22Rv1 (cell line): ENCODE data around the gene TRIP12.

ENCODE experiments used
- CTCF ChIP-seq: fragments of 450-650 bp; IDR thresholded peaks from 2 replicates; pipeline ENCODE4 v1.5.1; 2017; ENCODE audit warnings: mild to moderate bottlenecking
- ZFX ChIP-seq: fragments of 450-650 bp; IDR thresholded peaks from 2 replicates; pipeline ENCODE4 v1.6.1; 2017; ENCODE audit warnings: antibody characterized with exemption, borderline replicate concordance

- no peak for TF ChIP-seq CTCF
- no peak for TF ChIP-seq ZFX
Observed at GRCh38 chr2:229942671-229943070, 20.9 kb upstream of the TRIP12 start.
